ENCODE measurements around the gene PEAK1. TPM values are rescaled to one million over a fixed set of nuclear protein-coding genes. Genes with fewer than 3 reads are reported as not detected.

PEAK1 gene
- total and polyA plus RNA-seq, 2 donors (not counting 3 experiments of a cell fraction or from before 2014, with no cell fraction given) = 17.9 to 91.9 TPM

DNA sequence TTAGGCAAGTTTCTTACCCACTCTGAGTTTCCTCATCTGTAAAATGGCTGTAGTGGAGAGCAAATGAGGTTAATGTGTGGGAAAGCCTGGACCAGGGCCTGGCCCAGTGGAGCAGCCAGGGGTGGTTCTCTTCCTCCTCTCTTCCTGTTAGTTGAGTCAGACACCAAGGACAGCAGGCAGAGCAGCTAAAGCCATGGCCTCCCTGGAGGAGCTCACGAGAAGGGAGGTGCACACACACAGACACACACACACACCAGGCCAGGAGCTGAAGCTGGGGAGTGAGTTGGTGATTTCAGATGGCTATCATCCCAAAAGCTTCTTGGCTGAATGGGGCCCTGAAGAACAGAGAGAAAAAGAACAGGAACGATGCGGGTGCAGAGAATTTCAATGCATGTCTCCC lies 315.7 kb downstream of the PEAK1 start:
- dilution Hi-C loops (cut with MboI; ENCODE audit: extremely low pct_ligation_motif_present, low sequenced_read_pairs) = no loop called here
- Histone ChIP-seq H3K79me2 (ENCODE audit: control insufficient read depth, insufficient read depth, low read length) (no peaks in the 10 kb centered on the region), H3K9me1 (replicated peaks; ENCODE audit: control insufficient read depth, extremely low read depth, insufficient read depth, low read length) (no peaks in the 10 kb centered on the region), H3K27me3 (ENCODE audit: control insufficient read depth in 2 of 2, insufficient read depth in 2 of 2, low read length in 2 of 2) (no peaks in the 10 kb centered on the region), H3K27ac (ENCODE audit: insufficient read depth, low read depth, low read length) (no peak overlapping the region), H3K36me3 (ENCODE audit: control insufficient read depth in 2 of 2, extremely low read depth in 1 of 2, insufficient read depth in 2 of 2, low read length in 2 of 2) (no peaks in the 10 kb centered on the region), H3K9me3 (replicated peaks; ENCODE audit: control insufficient read depth, insufficient read depth, low read length) (no peaks in the 10 kb centered on the region), H3K4me3 (replicated peaks in 1 of 3; ENCODE audit: insufficient read depth in 1 of 3, low read depth in 1 of 3, low read length in 3 of 3) (no peak overlapping the region), H2AFZ (ENCODE audit: low read depth, low read length) (no peak overlapping the region), H3K4me2 (ENCODE audit: insufficient read depth, low read length) (no peak overlapping the region), H3K4me1 (ENCODE audit: control insufficient read depth, extremely low read depth, insufficient read depth, low read length) (peaks cover 3% of the 10 kb centered on the region), H4K20me1 (replicated peaks; ENCODE audit: control insufficient read depth, extremely low read depth, insufficient read depth, low read length) (no peaks in the 10 kb centered on the region), H3K9ac (replicated peaks; ENCODE audit: extremely low read depth, insufficient read depth, low read length) (no peak overlapping the region)
- intact Hi-C loops (cut with micrococcal nuclease) = loop anchor here (10.0 kb wide), 1 partner anchor 129 kb away; no protein-coding TSS in a partner anchor
- ChIA-PET POLR2A (no interaction called here), CTCF (interaction anchor here (0.8 to 11.0 kb wide), 13 partner anchors 13 to 511 kb away, joined by 3 to 149 read pairs (median 3); no protein-coding TSS in a partner anchor)
- BruUV-seq (replicated peaks) = no TSS peak
- peak; percentile 42 for DNase-seq (ENCODE audit: low read depth, low spot score)
- TF ChIP-seq POLR2AphosphoS5 (IDR thresholded peaks at IDR 0.05; ENCODE audit: insufficient read depth, low read depth, low read length) (no peak), FOS (IDR thresholded peaks at IDR 0.05; ENCODE audit: borderline replicate concordance, insufficient read depth, low read length) (peak; percentile 47)
- peak; percentile 40 for FAIRE-seq

- Histone ChIP-seq H3K27ac (ENCODE audit: insufficient read depth, low read depth, low read length) (no peak overlapping the region), H3K9me1 (replicated peaks; ENCODE audit: control insufficient read depth, extremely low read depth, insufficient read depth, low read length) (no peaks in the 10 kb centered on the region), H3K27me3 (ENCODE audit: control insufficient read depth in 2 of 2, insufficient read depth in 2 of 2, low read length in 2 of 2) (no peaks in the 10 kb centered on the region), H3K79me2 (ENCODE audit: control insufficient read depth, insufficient read depth, low read length) (no peaks in the 10 kb centered on the region), H3K9ac (replicated peaks; ENCODE audit: extremely low read depth, insufficient read depth, low read length) (no peak overlapping the region), H3K9me3 (replicated peaks; ENCODE audit: control insufficient read depth, insufficient read depth, low read length) (no peaks in the 10 kb centered on the region), H3K36me3 (ENCODE audit: control insufficient read depth in 2 of 2, extremely low read depth in 1 of 2, insufficient read depth in 2 of 2, low read length in 2 of 2) (no peaks in the 10 kb centered on the region), H3K4me3 (replicated peaks in 1 of 3; ENCODE audit: insufficient read depth in 1 of 3, low read depth in 1 of 3, low read length in 3 of 3) (no peak overlapping the region), H3K4me1 (ENCODE audit: control insufficient read depth, extremely low read depth, insufficient read depth, low read length) (peaks cover 3% of the 10 kb centered on the region), H4K20me1 (replicated peaks; ENCODE audit: control insufficient read depth, extremely low read depth, insufficient read depth, low read length) (no peaks in the 10 kb centered on the region), H3K4me2 (ENCODE audit: insufficient read depth, low read length) (no peak overlapping the region), H2AFZ (ENCODE audit: low read depth, low read length) (no peak overlapping the region)
- FAIRE-seq = no peak
- ChIA-PET CTCF (interaction anchor here (1.1 to 11.0 kb wide), 5 partner anchors 19 to 442 kb away, joined by 3 to 149 read pairs (median 3); no protein-coding TSS in a partner anchor), POLR2A (no interaction called here)
- no TSS peak for BruUV-seq (replicated peaks)
- dilution Hi-C loops (cut with MboI; ENCODE audit: extremely low pct_ligation_motif_present, low sequenced_read_pairs) = no loop called here
- intact Hi-C loops (cut with micrococcal nuclease) = loop anchor here (10.0 kb wide), 1 partner anchor 125 kb away; no protein-coding TSS in a partner anchor
- TF ChIP-seq POLR2AphosphoS5 (IDR thresholded peaks at IDR 0.05; ENCODE audit: insufficient read depth, low read depth, low read length) (no peak), MYC (IDR thresholded peaks at IDR 0.05; ENCODE audit: low read depth, low read length) (no peak), JUN (IDR thresholded peaks at IDR 0.05; ENCODE audit: borderline replicate concordance, insufficient read depth, insufficient read length, low read depth) (no peak), GATA2 (IDR thresholded peaks at IDR 0.05; ENCODE audit: insufficient read depth, insufficient read length, low read depth, low read length) (no peak)
- no peak for DNase-seq (ENCODE audit: low read depth, low spot score)
These were observed 320.0 kb downstream of the PEAK1 start for GRCh38 chr15:77099741-77100463.
